Activated T-helper 9 cell treated with anti-CD3 and anti-CD28 coated beads, Interleukin-2, amount 50 U/mL, for 16 hours (primary cell): ENCODE data around the gene FTSJ1.
"Not testable (repeated sequence)": the region's sequence is repeated elsewhere in the genome, so short reads cannot be mapped to it uniquely, and the experiment has no call there.

Experiments
- DNase-seq: peaks from one replicate; pipeline ENCODE4 v3.0.0-alpha.2; 2020; ENCODE audit warnings: low read depth

Gene FTSJ1

DNA sequence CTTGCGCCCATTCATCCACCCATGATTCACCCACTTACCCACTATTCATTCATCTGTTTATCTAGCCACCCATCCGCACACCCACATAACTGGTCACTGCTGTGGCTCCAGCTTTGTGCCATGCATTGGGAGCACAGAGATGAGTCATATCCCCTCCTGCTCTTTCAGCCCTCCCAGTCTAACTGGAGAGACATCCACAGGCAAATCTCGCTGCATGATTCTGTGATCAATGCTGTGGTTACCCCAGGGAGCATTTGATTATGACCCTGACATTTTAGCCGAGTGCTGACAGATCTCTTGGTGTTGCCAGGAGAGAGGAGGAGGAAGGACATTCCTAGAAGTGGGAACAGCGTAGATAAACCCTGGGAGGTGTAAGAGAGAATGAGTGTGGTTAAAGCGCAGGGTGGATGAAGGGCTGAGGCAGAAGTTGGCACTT lies 22.4 kb downstream of the FTSJ1 start:
- DNase-seq: no peak

DNA sequence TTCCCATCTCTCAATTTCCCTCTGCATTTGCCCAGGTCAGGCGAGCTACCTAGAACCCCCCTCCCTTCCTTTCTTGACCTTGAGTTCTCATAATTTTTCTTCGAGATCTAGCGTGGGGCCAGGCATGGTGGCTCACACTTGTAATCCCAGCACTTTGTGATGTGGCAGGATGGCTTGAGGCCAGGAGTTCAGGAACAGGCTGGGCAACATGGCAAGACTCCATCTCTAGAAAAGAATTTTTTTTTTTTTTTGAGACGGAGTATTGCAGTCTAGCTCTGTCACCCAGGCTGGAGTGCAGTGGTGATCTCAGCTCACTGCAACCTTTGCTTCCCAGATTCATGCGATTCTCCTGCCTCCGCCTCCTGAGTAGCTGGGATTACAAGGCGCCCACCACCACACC lies 28.3 kb downstream of the FTSJ1 start:
- DNase-seq: no peak

- no peak for DNase-seq
Measured at GRCh38 chrX:48505481-48505880, 29.5 kb downstream of the FTSJ1 start.

DNA sequence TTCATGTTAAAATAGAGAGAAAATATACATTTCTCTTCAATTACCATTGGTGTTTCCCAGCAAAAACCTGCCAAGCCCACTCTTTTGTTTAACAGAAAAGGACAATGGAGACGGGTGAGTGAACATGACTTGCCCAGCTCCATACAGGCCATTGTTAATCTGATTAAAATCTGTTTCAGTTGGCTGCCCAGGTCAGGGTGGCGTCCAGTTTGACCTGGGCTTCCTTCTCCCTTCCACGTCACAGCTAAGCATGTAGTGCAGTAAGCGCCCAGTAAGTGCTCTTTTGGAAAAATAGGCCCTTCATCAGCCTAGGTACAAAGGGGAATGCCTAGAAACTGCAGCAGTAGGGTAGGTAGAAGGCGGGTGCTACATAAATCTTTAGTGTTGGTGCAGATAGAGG lies 31.2 kb downstream of the FTSJ1 start:
- DNase-seq: no peak

GRCh38 chrX:48508400-48509244 lies 32.6 kb downstream of the FTSJ1 start, which contains the start of gene PORCN:
PORCN (plus strand) TSS chrX:48508992; CDS start chrX:48509821, 829 bp downstream.
- DNase-seq: peak; percentile 69

DNA sequence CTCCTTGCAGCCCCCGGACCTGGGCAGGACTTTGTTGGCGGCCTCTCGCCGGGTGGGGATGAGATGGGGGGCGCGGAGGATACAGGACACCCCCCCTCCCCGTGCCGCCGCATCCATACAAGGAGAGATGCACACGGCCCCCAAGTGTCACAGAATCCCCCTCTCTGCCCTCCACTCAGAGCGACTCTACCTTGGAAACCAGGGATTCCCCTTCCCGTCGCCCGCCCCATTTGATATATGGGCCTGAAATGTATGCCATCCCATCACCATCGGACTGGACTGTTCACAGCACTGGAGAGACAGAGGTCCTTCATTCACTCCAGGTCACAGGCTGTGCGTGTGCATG lies 33.2 kb downstream of the FTSJ1 start:
- no peak for DNase-seq

GRCh38 chrX:48509619-48510018 lies 33.6 kb downstream of the FTSJ1 start:
- no peak for DNase-seq

DNA sequence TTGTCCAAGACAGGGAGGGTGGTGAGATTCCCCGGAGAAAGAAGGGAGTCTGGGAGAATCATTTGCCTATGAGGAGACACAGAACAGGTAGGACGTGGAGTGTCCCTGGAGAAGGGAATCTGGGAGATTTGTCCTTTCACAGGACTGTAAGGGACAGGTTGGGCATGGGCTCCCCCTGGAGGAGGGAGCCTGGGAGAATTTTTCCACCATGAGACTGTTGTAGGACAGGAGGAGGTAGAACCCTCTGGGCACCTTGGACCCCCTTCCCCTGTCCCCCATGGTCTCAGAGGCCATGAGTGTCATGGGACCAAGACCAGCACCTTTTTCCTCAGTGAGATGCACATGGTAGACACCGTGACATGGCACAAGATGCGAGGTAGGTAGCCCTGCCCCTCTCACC lies 35.6 kb downstream of the FTSJ1 start:
- DNase-seq: no peak

- no peak for DNase-seq
Measured at GRCh38 chrX:48512371-48512935, 36.5 kb downstream of the FTSJ1 start.

- DNase-seq: no peak
Measured at GRCh38 chrX:48513670-48514069, 37.7 kb downstream of the FTSJ1 start.

GRCh38 chrX:48514126-48514806 lies 38.3 kb downstream of the FTSJ1 start:
- no peak for DNase-seq

- DNase-seq: no peak
Measured at GRCh38 chrX:48514868-48515460, 39.0 kb downstream of the FTSJ1 start.

GRCh38 chrX:48515842-48516241 lies 39.8 kb downstream of the FTSJ1 start:
- DNase-seq: no peak

GRCh38 chrX:48516285-48516684 lies 40.3 kb downstream of the FTSJ1 start:
- DNase-seq: no peak

DNA sequence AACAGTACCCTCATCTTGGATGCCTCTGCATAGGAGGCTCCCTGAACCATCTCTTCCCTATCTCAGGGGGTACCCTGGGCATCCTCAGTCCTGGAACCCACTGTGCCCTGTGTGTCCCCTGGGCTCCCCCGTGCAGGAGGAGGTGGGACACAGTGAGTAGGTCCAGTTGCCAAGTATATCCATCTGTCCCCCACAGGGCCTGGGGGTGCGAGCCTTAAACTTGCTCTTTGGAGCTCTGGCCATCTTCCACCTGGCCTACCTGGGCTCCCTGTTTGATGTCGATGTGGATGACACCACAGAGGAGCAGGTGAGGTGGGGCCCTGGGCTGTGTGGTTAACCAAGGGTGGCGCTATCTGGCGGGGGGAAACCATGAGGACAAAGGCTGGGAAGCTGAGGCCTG lies 41.0 kb downstream of the FTSJ1 start:
- DNase-seq: no peak

DNA sequence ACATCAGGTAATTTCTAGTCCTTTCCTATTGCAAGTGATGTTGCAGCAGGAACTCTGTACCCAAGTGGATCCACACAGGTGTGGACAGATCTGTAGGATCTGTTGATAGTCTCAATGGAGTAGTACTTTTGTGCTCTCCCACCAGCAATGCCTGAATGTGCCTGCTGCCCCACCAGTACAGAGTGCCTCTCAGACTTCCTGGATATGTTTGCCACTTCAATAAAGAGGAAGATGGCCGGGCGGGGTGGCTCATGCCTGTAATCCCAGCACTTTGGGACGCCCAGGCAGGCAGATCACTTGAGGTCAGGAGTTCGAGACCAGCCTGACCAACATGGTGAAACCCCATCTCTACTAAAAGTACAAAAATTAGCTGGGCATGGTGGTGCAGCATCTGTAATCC lies 43.5 kb downstream of the FTSJ1 start:
- DNase-seq: not testable (repeated sequence)

GRCh38 chrX:48520455-48520854 lies 44.5 kb downstream of the FTSJ1 start:
- DNase-seq: no peak

DNA sequence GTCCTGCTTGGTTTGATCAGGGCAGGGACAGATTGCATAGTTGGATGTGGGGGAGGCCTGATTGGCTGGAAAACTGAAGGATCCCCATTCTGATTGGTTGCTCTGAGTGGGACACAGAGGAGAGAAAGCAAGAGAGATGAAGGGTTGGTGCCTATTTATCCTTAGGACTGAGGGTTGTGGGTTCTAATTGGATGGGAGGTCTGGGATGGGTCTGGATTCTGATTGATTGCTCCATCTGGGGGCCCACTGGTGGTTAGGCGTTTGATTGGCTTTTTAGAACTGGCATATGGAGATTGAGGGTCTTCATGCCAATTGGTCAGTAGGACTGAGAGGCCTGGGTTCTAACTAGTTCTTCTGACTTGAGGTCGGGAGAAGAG lies 45.0 kb downstream of the FTSJ1 start:
- DNase-seq: no peak

DNA sequence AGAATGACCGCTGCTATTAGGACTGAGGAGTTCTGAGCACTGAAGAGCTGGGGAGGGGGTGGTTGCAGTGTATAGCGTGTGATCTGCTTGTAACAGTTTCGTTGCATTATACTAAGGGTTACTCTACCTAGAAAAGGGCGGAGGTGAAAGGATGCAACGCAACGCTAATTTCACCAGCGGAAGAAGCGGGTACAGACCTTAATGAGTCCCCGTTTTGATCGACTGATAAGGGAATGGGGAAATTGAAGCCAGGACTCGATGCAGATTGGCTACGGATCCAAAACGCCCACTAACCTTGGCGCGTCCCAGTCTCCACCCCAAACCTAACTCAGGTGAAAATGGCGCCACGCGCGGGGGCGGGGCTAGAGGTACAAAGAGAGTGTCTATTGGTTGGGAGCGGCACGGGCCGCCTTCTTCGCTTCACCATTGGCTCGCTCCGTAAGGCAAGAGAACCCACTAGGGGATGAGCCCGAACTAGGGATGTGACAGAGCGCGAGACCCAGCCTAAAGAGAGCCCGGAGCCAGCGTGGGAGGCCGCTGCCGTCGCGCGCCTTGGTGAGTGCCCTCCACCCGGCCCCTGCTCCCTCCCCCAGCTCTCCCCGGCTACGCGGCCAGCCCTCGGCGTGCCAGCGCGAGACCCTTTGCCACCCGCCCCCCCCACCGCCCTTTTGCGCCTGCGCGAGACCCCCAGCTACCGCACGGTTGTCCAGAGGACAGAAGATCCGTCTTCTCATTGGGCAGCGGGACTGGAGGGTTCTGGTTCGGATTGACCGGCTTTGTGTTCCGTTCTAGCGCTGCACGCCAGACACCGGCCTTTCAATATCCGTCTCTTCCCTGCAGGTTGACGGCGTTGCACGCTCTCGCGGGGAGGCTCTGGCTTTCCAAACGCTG lies 45.6 kb downstream of the FTSJ1 start, which contains the start of gene EBP:
EBP (plus strand) TSS at position 456 of the 891 bp plus-strand sequence. CDS start 1,964 bp downstream, outside the sequence.
- peak; percentile 89 for DNase-seq

DNA sequence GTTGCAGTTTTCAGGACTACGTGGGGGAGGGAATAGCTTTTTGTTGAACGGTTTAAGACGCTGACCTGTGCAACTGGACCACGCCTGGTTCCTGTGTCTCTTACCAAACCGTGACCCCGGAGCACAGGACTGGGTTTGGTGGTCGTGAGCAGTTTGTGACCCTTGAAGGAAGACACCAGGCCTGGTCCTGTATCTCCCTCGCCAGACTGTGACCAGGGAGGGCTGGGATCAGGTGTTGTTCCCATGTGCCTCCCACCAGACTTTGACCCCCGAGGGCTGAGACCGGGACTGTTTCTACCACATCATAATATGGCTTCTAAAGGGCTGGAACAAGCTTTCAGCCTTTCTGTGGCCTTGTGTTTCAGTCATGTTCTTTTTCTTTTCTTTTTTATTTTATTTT lies 46.3 kb downstream of the FTSJ1 start:
- DNase-seq: no peak

DNA sequence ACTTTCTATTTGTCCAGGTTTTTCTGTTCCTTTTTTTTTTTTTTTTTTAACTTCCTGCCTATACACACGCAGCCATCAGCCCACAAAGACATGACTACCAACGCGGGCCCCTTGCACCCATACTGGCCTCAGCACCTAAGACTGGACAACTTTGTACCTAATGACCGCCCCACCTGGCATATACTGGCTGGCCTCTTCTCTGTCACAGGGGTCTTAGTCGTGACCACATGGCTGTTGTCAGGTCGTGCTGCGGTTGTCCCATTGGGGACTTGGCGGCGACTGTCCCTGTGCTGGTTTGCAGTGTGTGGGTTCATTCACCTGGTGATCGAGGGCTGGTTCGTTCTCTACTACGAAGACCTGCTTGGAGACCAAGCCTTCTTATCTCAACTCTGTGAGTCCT lies 47.7 kb downstream of the FTSJ1 start:
- DNase-seq: no peak

- not testable (repeated sequence) for DNase-seq
Measured at GRCh38 chrX:48525853-48526252, 49.9 kb downstream of the FTSJ1 start.
